ENCODE data around the gene NRG2.
A peak's percentile ranks its signal among the peaks of the same experiment; 100 is the strongest.

The NRG2 gene

GRCh38 chr5:140005145-140005591 lies 37.9 kb downstream of the NRG2 start:
- DNase-seq = no peak

GRCh38 chr5:140004174-140004573 lies 38.9 kb downstream of the NRG2 start:
- DNase-seq = no peak

GRCh38 chr5:140003519-140003918 lies 39.6 kb downstream of the NRG2 start:
- DNase-seq = no peak

GRCh38 chr5:140000332-140000731 lies 42.8 kb downstream of the NRG2 start:
- no peak for DNase-seq

GRCh38 chr5:139998837-139999236 lies 44.3 kb downstream of the NRG2 start:
- DNase-seq = no peak

GRCh38 chr5:139997276-139997675 lies 45.8 kb downstream of the NRG2 start:
- no peak for DNase-seq

GRCh38 chr5:139995929-139996328 lies 47.2 kb downstream of the NRG2 start:
- DNase-seq = no peak

GRCh38 chr5:139994234-139994633 lies 48.9 kb downstream of the NRG2 start:
- DNase-seq = no peak

GRCh38 chr5:139985733-139986132 lies 57.4 kb downstream of the NRG2 start:
- DNase-seq = no peak

GRCh38 chr5:139985290-139985689 lies 57.8 kb downstream of the NRG2 start:
- DNase-seq = no peak

GRCh38 chr5:139984816-139985215 lies 58.3 kb downstream of the NRG2 start:
- no peak for DNase-seq

GRCh38 chr5:139982975-139983240 lies 60.2 kb downstream of the NRG2 start:
- DNase-seq = no peak

- DNase-seq = no peak
Observed at GRCh38 chr5:139982157-139982974, 60.7 kb downstream of the NRG2 start.

GRCh38 chr5:139980765-139981164 lies 62.3 kb downstream of the NRG2 start:
- DNase-seq = no peak

GRCh38 chr5:139979943-139980342 lies 63.2 kb downstream of the NRG2 start:
- no peak for DNase-seq

GRCh38 chr5:139979518-139979917 lies 63.6 kb downstream of the NRG2 start:
- no peak for DNase-seq

- DNase-seq = no peak
Observed at GRCh38 chr5:139976703-139977102, 66.4 kb downstream of the NRG2 start.

GRCh38 chr5:139975942-139976341 lies 67.2 kb downstream of the NRG2 start:
- no peak for DNase-seq

- no peak for DNase-seq
Observed at GRCh38 chr5:139975306-139975705, 67.8 kb downstream of the NRG2 start.

GRCh38 chr5:139974661-139975060 lies 68.4 kb downstream of the NRG2 start:
- DNase-seq = no peak

- no peak for DNase-seq
Observed at GRCh38 chr5:139971202-139971725, 71.8 kb downstream of the NRG2 start.

GRCh38 chr5:139969318-139969717 lies 73.8 kb downstream of the NRG2 start:
- DNase-seq = no peak

GRCh38 chr5:139968547-139969261 lies 74.4 kb downstream of the NRG2 start:
- DNase-seq = peak; percentile 72

GRCh38 chr5:139967353-139967752 lies 75.7 kb downstream of the NRG2 start:
- no peak for DNase-seq
